Coronary artery (tissue), 2 donors: ENCODE results near the gene UCN.
"Not testable (repeated sequence)": the region's sequence is repeated elsewhere in the genome, so short reads cannot be mapped to it uniquely, and the experiment has no call there.

Source experiments
- DNase-seq: peaks from one replicate; pipeline ENCODE4 v3.0.0-alpha.2; 2017; ENCODE audit warnings: low spot score
- H3K27ac ChIP-seq, 2 donors: fragments of 200-600 bp; sonication (generic); one replicate each; pipeline ENCODE4 v1.5.1; 2016 to 2019
- H3K4me3 ChIP-seq: fragments of 200-600 bp; sonication (generic); 2 replicates; pipeline ENCODE4 v1.5.1; 2016; ENCODE audit warnings: mild to moderate bottlenecking, moderate library complexity
- CTCF ChIP-seq: fragments of 200-600 bp; sonication (generic); IDR thresholded peaks from one replicate; pipeline ENCODE4 v1.5.1; 2019; ENCODE audit warnings: antibody characterized with exemption

UCN gene

GRCh38 chr2:27306136-27306535 lies 2.1 kb downstream of the UCN start:
- no peak for DNase-seq
- no peak for TF ChIP-seq CTCF
- no peak overlapping the region for H3K27ac ChIP-seq
- H3K4me3 ChIP-seq = peak overlapping the region; percentile 39

DNA sequence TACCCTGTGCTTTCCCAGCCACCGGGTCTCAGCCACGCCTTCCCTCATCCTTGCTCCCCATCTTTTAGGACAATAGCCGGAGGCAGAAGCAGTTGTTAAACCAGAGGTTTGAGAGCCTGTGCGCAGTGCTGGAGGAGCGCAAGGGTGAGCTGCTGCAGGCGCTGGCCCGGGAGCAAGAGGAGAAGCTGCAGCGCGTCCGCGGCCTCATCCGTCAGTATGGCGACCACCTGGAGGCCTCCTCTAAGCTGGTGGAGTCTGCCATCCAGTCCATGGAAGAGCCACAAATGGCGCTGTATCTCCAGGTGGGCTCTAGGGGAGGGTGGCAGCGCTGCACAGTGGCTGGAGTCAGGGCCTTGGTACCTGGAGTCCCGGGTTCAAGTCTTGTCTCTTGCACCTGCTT lies 2.7 kb downstream of the UCN start:
- DNase-seq = no peak
- no peak for TF ChIP-seq CTCF
- no peak overlapping the region for H3K27ac ChIP-seq
- no peak overlapping the region for H3K4me3 ChIP-seq

DNA sequence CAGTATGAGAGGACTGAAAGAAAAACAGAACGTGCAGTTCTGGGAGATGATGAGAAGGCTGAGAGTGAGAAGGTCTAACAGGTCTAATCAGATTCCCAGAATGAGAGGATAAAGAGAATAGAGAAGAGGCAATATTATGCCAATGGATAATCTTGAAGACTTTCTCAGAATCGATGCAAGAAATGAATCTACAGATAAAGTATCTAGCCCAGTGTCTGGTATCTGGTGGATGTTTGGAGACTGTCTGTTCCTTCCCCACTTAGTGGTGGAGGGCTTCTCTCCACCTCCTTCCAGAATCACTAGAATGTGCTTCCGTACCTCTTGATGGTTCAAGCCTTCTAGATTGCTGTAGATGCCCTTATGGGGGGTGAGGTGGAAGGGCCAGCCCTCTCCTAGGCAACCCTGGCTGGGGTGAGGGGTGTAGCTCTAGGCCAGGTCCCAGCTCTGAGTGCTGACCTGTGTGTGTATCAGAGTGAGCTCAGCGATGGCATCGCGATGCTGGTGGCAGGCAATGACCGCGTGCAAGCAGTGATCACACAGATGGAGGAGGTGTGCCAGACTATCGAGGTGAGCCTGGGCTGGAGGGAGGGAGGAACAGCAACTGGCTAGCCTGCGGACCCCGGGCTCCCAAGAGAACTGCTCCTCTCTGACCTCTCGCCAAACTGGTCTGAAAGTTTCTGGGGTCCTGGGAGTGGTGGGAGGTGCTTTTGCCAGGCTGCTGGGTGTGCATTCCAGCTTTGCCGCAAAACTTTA lies 3.6 kb downstream of the UCN start:
- H3K4me3 ChIP-seq = no peak overlapping the region
- H3K27ac ChIP-seq = no peak overlapping the region
- TF ChIP-seq CTCF = no peak
- no peak for DNase-seq

GRCh38 chr2:27303093-27304025 lies 4.9 kb downstream of the UCN start:
- Histone ChIP-seq H3K4me3 (peak overlapping the region; percentile 47), H3K27ac (no peak overlapping the region)
- TF ChIP-seq CTCF = peak; percentile 57
- DNase-seq = no peak

GRCh38 chr2:27300606-27301005 lies 7.6 kb downstream of the UCN start:
- H3K4me3 ChIP-seq, DNase-seq, H3K27ac ChIP-seq: not testable (repeated sequence)

DNA sequence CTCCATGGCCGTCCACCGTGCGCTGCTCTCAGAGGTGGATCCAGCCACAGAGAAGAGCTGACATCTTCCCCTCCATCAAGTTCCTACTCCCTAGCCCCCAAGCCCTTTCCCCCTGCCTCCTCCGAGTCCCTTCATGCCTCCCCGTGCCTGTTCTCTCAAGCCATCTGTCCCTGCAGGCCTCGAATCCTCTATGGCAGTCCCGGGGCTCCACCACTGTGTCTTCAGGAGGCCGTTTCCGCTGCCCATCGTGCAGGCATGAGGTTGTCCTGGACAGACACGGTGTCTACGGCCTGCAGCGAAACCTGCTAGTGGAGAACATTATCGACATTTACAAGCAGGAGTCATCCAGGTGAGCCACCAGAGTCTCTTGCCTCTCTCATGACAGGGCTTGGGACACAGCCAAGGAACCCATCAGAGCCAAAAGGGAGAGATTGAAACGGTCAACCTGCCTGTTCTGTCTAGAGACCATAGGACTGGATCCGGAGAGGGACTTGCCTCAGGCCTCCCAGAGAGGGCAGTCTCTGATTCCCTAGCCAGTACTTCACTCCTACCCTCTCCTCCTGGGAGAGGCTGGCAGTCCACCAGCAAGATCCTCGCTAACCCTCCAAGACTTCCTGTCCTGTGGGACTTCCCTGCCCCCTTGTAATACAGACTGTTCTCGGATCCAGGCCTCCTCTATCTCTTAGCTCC lies 9.7 kb downstream of the UCN start:
- Histone ChIP-seq H3K27ac (no peak overlapping the region), H3K4me3 (no peak overlapping the region)
- TF ChIP-seq CTCF = no peak
- DNase-seq = no peak

DNA sequence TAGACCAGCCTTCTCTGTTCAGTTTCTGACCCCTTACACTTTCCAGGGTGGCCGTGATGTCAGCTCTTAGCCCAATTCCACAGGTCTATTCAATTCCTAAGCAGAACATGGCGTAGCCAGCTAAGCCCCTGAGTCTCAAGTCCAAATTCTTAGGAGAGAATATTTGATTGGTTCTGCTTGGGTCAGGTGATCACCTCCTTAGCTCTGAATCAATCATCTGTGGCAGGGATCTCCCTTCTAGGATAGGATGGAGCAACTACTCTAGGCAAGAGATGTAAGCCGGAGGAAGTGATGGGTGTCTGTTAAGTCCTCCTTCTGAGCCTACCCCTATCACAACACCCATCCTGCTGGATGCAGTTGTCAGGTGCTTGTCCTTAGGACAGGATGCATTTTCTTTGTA lies 11.1 kb downstream of the UCN start:
- no peak for DNase-seq
- no peak overlapping the region for H3K4me3 ChIP-seq
- H3K27ac ChIP-seq = no peak overlapping the region
- TF ChIP-seq CTCF = no peak
